ENCODE data around the gene PARD3.

- no peak for TF ChIP-seq EZH2 (IDR thresholded peaks at IDR 0.05; ENCODE audit: borderline replicate concordance, low read depth, low read length, severe bottlenecking)
- TF ChIP-seq, protein P1, sequence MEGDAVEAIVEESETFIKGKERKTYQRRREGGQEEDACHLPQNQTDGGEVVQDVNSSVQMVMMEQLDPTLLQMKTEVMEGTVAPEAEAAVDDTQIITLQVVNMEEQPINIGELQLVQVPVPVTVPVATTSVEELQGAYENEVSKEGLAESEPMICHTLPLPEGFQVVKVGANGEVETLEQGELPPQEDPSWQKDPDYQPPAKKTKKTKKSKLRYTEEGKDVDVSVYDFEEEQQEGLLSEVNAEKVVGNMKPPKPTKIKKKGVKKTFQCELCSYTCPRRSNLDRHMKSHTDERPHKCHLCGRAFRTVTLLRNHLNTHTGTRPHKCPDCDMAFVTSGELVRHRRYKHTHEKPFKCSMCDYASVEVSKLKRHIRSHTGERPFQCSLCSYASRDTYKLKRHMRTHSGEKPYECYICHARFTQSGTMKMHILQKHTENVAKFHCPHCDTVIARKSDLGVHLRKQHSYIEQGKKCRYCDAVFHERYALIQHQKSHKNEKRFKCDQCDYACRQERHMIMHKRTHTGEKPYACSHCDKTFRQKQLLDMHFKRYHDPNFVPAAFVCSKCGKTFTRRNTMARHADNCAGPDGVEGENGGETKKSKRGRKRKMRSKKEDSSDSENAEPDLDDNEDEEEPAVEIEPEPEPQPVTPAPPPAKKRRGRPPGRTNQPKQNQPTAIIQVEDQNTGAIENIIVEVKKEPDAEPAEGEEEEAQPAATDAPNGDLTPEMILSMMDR (IDR thresholded peaks at IDR 0.05; ENCODE audit: borderline replicate concordance, extremely low read depth, low read length, poor library complexity, severe bottlenecking) = no peak
Observed at GRCh38 chr10:34727595-34728033, 87.5 kb downstream of the PARD3 start.
